HG03108 (cell line): ENCODE data around the gene DCST1.

Experiments
- ATAC-seq: cut with Tn5 transposase; IDR thresholded peaks from one replicate; pipeline ENCODE4 v1.9.1; 2021; ENCODE audit warnings: moderate library complexity; ENCODE audit not compliant: unreplicated experiment

DCST1 gene

DNA sequence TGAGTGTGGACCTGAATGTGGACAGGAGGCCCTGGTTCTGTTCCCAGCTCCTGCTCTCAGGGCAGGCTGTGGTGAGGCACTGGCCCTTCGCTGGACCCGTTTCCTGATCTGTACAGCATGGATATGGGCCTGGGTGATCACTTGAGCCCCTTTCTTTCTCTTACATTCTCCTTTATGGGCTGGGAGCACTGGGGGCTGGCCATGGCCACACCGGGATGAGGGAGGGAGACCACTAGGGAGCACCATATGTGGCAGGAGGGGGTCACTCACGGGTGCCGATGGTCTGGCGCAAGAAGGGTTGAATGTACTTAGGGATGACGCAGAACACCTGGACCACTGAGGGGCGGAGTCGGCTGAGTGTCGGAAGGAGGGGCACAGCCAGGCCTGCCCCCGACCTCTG is 2.7 kb upstream of the DCST1 start:
- ATAC-seq: no peak

DNA sequence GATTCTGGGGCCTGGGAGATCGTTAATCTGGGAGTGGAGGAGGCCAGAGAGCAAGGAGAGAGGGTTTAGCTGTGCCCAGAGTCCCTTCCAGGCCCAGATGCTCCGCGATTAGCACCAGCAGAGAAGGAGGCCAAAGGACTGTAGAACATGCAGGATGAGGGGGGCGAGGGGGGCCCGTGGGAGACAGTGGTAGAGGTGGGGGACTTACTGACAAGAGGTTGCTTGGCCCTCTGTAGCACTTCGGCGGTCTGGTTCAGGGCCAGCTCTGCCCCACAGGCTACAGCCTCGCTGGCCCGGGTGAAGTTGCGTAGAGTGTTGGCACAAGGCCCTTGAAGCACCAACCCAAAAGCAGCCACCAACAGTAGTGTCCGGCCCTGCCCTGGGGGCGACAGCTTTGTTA is 738 bp upstream of the DCST1 start:
- no peak for ATAC-seq

DNA sequence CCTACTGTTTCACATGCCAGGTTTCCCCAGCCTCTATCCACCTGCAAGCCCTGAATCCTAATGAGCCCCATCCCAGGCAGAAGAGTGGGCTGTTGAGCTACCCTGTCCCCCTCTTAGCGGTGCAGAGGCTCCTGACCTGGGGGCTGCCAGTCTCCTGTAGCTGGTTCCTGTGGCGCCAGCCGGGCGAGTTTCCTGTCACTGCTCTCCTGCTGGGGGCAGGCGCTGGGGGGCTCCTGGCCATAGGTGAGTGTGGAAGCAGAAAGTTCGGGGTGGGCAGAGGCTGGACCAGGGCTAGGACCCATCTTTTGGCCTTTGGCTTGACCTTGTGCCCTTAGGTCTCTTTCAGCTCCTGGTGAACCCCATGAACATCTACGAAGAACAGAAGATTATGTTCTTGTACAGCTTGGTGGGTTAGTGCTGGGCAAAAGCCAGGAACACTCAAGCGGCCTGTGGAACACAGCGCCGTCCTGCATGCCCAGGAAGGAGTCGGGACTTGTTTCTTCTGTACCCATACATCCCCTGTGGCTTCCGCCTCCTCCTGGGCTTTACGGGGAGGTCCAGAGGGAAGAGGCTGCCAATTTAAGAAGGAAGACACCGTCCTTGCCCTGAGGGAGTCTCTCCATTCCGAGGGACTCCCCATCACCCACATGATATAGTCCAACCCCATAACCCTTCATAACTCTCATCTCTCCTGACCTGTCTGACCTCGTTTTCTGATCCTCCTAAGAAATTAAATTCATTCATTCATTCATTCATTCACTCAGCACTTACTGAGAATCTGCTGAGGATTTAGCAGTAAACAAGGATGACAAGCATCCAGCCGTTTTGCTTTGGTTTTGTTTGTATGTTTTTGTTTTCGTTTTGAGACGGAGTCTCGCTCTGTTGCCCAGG is 939 bp downstream of the DCST1 start:
- ATAC-seq: no peak

DNA sequence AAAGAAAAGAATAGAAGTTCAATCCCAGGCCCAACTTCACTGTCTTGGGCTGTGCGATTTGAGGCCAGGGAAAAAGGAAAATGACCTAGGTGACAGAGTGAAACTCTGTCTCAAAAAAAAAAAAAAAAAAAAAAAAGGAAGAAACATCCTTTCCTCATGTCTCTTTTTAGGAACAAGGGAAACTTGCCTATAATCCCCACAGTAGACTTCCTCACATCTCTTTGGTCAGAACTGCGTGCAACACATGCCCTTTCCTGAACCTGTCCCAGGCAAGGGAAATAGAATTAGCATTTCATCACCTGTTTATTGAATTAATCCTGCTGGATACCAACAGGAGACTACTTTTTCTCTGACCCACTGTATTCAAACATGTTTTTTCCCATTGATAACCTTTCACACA is 2.3 kb downstream of the DCST1 start:
- ATAC-seq: no peak

DNA sequence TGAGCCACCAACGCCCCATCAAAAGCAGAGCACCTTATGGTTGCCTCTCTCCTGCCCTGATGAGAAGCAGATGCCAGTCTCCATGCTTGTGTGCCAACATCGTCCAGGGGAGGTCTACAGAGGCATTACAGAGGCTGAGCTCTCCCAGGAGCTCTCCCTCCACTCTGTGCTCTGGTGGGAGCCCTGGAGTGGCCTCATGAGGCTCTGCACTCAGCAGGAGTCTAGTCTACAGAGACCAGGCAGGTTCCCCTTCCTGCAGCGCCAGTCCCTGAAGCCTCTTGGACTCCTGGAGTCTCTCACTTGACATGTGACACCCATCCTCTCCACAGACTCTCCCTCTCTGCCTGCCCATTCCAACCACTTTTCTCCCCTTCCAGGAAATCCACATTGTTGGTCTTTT is 3.4 kb downstream of the DCST1 start:
- ATAC-seq: no peak

DNA sequence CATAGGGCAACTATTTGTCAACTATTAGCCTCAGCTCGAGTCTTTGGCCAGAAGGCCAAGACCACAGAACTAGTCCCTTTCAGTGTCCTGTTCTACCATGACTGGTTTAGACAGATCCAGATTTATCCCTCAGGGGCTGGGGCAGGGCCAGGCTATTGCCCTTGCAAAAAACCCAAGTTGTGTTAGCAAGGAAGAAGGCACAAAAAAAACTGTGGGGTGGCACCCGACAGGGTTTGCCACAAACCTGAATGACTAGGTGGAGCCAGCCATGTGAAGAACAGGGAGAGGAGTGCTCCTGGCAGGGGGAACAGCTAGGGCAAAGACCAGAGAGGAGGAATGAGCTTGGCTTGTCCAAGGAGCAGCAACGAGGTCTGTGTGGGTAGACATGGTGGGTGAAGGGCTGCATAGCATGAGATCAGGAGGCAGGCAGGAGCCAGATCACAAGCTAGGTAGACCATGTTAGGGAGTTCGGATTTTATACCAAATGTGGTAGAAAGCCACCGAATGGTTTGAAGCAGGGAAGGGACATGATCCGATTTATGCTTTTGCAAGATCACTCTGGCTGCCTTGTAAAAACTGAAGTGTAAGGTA is 4.3 kb downstream of the DCST1 start:
- no peak for ATAC-seq

DNA sequence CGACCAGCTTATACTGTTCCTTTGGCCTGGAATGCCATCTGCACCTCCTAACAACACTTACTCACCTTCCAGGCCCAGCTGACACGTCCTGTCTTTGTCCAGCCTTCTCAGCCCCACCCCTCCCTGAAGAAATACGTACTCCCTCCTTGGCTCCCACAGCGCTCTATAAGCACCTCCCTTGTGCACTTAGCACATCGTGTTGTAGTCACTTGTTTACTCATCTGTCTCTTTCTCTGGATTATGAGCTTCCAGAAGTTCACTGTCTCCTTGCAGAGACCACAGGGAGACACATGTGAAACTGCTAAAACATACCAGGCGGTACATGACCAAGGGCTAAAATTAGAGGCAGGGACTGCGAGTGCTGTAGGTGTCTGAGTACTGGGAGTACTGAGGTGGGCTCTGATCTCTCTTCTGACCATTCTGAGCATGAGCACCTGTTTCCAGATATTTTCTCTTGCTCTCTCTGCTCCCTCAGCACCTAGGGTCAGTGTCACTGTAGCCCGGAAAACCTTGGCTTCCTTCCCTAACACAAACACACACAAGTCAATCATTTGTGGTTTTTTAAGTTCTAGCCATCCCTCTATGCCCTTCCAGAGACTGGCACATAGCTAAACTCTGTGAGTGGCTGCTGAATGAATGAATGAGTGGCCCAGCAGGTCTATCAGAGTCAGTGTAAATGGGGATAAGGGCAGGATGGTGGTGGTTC is 5.1 kb downstream of the DCST1 start:
- ATAC-seq: no peak

DNA sequence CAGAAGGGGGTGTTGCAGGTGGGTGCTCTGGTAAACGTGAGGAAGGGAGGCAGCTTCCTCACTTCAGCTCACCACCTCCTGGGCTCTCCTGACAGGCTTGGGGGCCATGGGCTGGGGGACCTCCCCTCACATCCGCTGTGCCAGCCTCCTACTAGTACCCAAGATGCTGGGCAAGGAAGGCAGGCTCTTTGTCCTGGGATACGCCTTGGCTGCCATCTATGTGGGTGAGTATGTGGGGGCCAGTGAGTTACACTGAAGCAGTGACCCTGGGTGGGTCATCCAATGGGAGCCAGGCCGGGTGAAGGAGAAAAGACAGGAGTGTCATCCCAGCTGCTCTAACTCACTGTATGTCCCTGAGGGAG is 5.7 kb downstream of the DCST1 start:
- ATAC-seq: no peak

DNA sequence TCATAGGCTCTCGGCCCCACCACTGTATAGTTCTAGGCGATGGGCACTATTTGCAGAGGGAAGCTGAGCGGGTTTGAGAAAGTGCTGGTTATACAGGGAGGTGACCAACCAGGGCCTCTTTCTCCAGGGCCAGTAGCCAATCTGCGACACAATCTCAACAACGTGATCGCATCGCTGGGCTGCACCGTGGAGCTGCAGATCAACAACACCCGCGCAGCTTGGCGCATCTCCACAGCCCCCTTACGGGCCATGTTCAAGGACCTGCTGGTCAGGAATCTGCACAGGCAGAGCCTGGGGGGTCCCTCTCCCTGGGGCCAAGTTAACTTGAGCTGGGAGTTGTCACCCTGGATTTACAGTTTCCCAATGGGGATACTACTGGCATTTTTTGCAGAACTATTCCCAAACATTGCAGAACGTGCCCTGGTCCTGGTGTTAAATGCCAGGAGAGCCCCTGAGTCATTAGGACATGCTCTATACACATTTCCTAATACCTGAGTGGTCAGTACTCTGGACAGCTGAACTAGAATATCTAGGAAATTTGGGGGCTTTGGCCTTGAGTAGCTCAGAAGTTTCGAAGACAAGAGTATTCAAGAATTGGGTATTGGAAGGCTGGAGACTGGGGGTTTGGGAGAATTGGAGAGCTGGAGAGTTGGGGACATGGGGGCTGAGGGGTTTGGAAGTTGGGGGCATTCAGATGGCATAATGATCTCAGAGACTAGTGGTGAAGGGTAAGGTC is 6.9 kb downstream of the DCST1 start:
- no peak for ATAC-seq

DNA sequence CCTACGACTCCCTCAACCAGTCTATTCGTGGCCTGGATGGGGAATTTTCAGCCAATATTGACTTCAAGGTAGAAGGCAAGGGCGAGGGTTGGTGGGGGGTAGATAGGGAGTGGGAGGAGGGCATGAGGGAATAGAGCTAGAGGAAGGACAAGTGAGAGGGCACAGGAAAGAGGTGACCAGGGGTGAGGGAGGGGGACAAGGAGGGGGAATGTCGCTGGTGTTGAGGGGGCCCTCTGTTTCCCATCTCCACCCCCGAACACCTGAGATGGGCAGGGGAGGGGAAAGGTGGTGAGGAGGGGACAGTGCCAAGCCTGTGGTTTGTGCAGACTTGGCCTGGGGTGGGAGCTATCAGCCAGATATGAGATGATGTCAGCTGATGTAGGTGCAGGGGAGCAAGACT is 9.2 kb downstream of the DCST1 start:
- no peak for ATAC-seq

DNA sequence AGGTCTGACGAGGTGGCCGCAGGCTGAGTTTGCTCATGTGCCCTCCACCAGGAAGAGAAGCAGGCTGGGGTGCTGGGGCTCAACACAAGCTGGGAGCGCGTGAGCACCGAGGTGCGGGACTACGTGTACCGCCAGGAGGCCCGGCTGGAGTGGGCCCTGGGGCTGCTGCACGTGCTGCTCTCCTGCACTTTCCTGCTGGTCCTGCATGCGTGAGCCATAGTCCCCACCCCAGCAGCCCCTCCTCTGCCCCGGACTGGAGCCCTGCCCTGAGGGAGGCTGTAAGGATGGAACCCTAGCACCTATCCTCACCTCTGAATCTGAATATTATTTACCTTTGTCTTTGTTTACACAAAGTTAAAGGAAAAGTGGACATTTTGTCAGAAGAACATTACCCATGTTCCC is 9.7 kb downstream of the DCST1 start:
- ATAC-seq: no peak

DNA sequence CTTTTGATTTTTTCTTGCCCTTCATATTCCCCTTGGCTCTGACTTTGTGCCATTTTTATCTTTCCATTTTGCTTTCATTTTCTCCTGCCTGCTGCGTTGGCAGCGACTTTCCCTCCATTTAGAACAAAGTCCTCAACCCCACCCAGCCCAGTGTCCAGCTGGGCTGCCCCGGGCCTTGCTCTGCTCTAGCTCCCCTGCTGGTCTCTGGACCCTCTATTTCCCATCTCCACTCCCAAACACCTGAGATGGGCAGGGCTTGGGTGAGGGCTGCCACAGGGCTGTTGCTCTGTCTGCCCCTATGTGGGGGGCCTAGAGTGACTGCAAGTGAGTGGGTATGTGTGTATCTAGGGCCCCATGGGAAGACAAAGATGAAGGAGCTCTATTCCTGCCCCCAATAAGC is 10.2 kb downstream of the DCST1 start:
- no peak for ATAC-seq

DNA sequence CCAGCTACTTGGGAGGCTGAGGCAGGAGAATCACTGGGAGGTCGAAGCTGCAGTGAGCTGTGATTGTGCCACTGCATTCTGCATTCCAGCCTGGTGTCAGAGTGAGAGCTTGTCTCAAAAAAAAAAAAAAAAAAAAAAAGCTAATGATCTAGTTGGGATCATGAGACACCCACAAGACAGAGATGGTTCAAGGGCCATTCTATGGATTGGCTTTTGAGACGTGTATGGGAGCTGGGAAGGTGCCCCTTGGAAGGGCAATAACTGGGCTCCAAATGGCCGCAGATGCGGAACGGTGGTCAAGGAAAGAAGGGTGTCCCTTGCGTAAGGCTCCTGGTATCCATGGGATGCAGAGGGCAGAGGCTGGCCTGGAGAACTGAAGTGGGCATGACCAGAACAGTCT is 10.7 kb downstream of the DCST1 start:
- no peak for ATAC-seq

DNA sequence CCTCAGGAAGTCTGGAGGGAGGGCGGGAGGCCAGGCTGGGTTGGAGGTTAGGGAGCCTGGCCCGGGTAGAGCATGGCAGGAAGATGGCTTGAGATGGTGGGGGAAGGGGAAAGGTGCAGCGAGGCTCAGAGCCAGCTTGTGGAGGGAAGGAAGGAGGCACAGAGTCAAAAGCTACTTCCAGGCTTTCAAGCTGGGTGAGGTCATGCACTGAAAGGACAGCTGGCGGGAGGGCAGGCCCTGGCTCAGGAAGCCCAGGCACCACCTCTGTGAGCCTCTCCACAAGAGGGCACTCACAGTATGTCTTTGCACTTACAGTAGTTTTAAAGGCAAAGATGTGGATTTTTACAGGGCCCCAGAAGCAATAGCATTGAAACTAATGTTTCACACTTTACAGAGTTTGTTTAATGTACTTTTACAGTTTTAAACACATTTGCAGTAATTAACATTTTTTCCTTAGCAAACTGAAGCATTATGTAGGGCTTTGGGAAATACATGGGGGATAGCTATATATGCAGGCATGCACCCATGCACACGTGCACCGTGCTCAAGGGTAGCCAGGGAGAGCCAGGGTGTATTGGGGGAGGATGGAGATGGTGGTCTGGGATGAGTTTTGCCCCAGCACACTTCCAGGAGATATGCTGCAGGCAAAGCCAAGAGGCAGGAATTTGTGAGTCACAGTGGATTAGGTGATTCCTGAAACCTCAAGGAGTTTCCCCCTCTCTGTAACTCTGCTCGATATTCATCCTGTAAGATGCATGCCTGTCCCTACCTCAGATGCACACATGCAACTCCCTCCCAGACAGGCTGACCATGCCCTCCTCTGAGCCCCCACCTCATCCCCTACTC is 11.4 kb downstream of the DCST1 start:
- ATAC-seq: no peak

DNA sequence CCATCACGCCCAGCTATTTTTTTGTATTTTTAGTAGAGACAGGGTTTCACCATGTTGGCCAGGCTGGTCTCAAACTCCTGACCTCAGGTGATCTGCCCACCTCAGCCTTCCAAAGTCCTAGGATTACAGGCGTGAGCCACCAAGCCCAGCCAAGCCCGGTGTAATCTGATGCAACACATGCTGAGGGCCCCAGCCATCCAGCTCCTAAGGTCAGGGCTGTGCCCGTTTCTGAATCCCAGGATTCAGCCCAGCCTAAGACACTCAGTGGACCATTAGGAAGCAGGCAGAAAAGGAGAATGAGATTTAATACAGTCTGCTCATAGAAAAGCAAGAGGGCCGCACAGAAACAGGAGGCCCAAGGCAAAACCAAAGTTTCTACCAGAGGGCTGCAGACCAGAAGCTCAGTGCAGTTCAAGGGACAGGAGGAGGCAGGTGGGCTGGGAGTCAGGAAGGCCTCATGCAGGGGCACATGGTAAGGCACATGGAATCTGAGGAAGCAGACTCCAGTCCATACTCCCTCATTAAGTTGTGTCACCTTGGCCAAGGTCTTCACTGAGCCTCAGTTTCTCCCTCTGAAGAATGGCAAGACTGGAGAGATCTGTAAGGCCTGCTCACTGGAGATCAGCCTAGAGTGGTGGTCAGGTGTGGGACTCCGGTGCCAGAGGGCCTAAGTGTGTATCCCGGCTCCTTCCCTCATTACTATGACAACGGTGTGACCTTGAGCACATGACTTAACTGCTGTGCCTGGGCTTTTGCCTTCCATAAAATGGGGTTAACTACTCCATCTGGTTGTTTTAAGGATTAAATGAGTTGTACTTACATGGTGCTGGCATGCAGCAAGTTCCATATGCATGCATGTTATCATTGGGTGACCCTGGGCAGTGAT is 15.1 kb downstream of the DCST1 start:
- no peak for ATAC-seq

DNA sequence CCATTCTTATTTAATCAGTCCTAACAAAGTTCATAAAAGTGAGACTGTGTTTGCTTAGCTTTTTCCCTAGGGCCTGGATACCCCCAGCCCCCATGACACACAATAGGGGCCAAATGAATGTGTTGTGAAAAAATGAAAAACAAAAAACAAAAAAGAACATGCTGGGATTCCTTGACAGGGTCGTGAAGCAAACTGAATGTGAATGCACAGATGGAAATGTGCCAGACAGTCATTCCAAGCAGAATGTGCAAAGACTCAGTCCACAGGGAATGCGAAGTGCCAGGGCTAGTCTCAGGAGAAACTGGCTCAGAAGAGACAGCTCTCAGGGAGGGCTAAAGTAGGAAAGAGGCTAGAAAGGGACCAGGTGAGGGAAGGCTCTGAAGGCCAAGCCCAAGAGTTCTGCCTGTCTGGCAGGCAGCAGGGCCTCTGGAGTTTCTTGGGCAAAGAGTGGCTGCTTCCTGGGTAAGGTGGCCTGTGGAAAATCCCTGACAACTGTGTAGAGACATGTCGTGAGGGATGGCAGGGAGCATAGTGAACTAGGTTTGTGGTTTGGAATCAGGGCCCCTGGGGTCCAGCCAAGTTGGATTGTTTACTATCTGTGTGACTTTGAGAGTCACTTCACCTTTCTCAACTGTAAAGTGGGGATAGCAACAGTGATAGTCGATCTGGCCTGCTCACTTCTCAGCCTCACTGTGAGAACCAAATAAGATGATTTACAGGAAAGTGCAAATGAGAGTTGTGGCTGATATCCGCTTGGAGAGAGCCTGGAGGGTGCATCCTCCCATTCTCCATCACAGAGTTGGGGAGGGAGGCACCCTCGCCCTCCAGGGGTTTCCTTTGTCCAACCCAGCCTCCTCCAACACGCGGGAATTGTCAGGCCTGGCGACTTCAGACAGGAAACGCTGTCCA is 16.3 kb downstream of the DCST1 start:
- ATAC-seq: no peak

DNA sequence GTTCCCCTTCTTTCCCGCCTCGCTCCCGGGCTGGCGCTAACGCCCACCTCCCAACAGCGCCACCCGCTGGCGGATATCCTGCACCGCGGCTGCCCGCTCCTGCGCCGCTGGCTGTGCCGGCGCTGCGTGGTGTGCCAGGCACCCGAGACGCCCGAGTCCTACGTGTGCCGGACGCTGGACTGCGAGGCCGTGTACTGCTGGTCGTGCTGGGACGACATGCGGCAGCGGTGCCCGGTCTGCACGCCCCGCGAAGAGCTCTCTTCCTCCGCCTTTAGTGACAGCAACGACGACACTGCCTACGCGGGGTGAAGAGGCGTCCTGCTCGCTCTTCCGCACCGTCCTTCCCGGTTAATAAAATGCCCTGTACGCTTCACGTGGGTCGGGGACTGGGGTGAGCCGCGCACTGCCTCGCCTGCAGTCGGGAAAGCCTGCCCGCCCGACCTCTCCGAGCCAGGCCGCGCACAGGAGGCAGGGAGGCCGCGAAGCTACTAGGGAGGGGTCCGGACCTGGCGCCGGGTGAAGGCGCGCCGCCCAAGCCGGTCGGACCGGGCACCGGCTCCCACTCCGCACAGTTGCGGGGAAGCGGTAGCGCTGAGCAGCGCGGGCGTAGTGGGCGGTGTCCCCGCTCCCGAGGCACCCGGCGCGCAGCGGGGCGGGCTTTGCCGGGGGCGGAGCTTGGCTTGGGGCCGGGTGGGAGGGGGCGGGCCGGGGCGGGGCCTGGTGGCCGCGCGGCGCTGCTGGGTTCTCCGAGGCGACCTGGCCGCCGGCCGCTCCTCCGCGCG is 17.1 kb downstream of the DCST1 start, which contains the start of gene ADAM15:
TSS of gene ADAM15 (plus strand) at position 757 of the 782 bp plus-strand sequence. CDS start 71 bp downstream, outside the sequence.
- ATAC-seq: peak; percentile 49

DNA sequence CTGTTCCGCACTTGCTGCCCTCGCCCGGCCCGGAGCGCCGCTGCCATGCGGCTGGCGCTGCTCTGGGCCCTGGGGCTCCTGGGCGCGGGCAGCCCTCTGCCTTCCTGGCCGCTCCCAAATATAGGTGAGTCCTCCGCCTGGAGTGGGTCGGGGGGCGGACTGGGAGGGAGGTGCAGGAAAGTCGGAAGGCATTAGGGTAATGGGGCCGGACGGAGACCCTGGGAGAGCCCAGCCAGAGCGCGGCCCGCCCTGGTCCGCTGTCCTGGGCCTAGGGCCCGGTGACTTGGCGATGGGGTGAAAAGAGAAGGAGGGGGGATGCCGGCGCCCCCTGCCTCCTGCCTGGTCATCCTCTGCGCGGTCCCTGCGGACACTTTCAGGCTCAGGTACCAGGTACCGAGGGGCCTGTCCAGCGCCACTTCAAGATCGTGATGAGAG is 17.7 kb downstream of the DCST1 start:
- no peak for ATAC-seq
